B cell (primary cell): Measurements from ENCODE around the gene KCTD2. TPM values are rescaled to one million over a fixed set of nuclear protein-coding genes. Genes with fewer than 3 reads are reported as not detected.

Source experiments
- ATAC-seq: fragments of 200-7000 bp; cut with Tn5 transposase; one replicate; pipeline ENCODE4 v1.10.0; 2021; ENCODE audit warnings: low read depth, mild to moderate bottlenecking, moderate number of reproducible peaks, moderate library complexity
- CTCF ChIA-PET: fragments of 350-600 bp; sonication (Branson Sonifier 250); formaldehyde crosslinking; loops from one replicate; lab custom pipeline; 2021; ENCODE audit warnings: antibody characterized with exemption, inconsistent platforms; lab: Charles Lee
- POLR2A ChIA-PET: fragments of 350-600 bp; sonication (Branson Sonifier 250); formaldehyde crosslinking; loops from one replicate; lab custom pipeline; 2021; ENCODE audit warnings: antibody characterized with exemption; lab: Charles Lee
- DNase-seq: peaks from one replicate; pipeline ENCODE4 v3.0.0; 2013
- H2AFZ ChIP-seq: 2 replicates; pipeline ENCODE4 v1.6.1; 2012; ENCODE audit warnings: mild to moderate bottlenecking, low read depth, low read length; ENCODE audit not compliant: insufficient read depth, poor library complexity, severe bottlenecking
- H3K27ac ChIP-seq, 2 donors: 1 replicate in 1 of 2; 2 replicates in 1 of 2; pipeline ENCODE4 v1.5.1; 2012 to 2013; ENCODE audit warnings: low read length in 2 of 2, mild to moderate bottlenecking in 2 of 2, moderate library complexity in 1 of 2
- H3K27me3 ChIP-seq, 4 experiments: fragments of 200-600 bp in 1 of 4; sonication (generic) in 1 of 4; replicated peaks in 1 of 4; 1 replicate in 2 of 4; 2 replicates in 2 of 4; pipeline versions ENCODE4 v1.6.1 to v1.7.0; 2013 to 2016; ENCODE audit warnings: low read length in 3 of 4, mild to moderate bottlenecking in 2 of 4, mixed read lengths in 1 of 4, moderate library complexity in 1 of 4; ENCODE audit not compliant: insufficient read depth in 4 of 4, control insufficient read depth in 3 of 4; ENCODE audit errors: control extremely low read depth in 1 of 4
- H3K36me3 ChIP-seq, 2 experiments: replicated peaks in 1 of 2; 1 replicate in 1 of 2; 2 replicates in 1 of 2; pipeline versions ENCODE4 v1.6.1 to v1.7.1; 2013; ENCODE audit warnings: low read length in 1 of 2; ENCODE audit not compliant: insufficient read depth in 2 of 2, control insufficient read depth in 1 of 2; ENCODE audit errors: control extremely low read depth in 1 of 2, extremely low read depth in 1 of 2
- H3K4me1 ChIP-seq, 2 donors: fragments of 200-600 bp in 1 of 2; sonication (generic) in 1 of 2; 1 replicate in 1 of 2; 2 replicates in 1 of 2; pipeline versions ENCODE4 v1.5.1 to v1.6.1; 2013 to 2017; ENCODE audit warnings: low read length in 2 of 2; ENCODE audit not compliant: control insufficient read depth in 2 of 2, insufficient read depth in 2 of 2
- H3K4me2 ChIP-seq: replicated peaks from 2 replicates; pipeline ENCODE3; 2012; ENCODE audit warnings: mild to moderate bottlenecking, low read depth, low read length; ENCODE audit not compliant: poor library complexity, severe bottlenecking
- H3K4me3 ChIP-seq, 5 experiments: fragments of 200-600 bp in 1 of 5; sonication (generic) in 1 of 5; 1 replicate in 3 of 5; 2 replicates in 2 of 5; pipeline versions ENCODE4 v1.5.1 to v1.7.0; 2011 to 2016; ENCODE audit warnings: low read length in 4 of 5, mild to moderate bottlenecking in 4 of 5, low read depth in 2 of 5, control low read depth in 1 of 5, moderate library complexity in 1 of 5; ENCODE audit not compliant: insufficient read depth in 1 of 5; ENCODE audit errors: control extremely low read depth in 1 of 5, extremely low read depth in 1 of 5
- H3K79me2 ChIP-seq: fragments of 200-600 bp; sonication (generic); one replicate; pipeline ENCODE4 v1.6.0; 2016; ENCODE audit warnings: low read length; ENCODE audit not compliant: control insufficient read depth, insufficient read depth
- H3K9ac ChIP-seq: fragments of 200-600 bp; sonication (generic); 2 replicates; pipeline ENCODE4 v1.6.1; 2017; ENCODE audit warnings: mild to moderate bottlenecking, low read length, moderate library complexity
- H3K9me3 ChIP-seq, 3 donors: one replicate each; pipeline versions ENCODE4 v1.6.1 to v1.7.1; 2013; ENCODE audit warnings: low read length in 2 of 3; ENCODE audit not compliant: control insufficient read depth in 2 of 3, insufficient read depth in 1 of 3; ENCODE audit errors: control extremely low read depth in 1 of 3
- H4K20me1 ChIP-seq: 2 replicates; pipeline ENCODE4 v1.6.0; 2012; ENCODE audit warnings: mild to moderate bottlenecking, low read length; ENCODE audit not compliant: insufficient read depth, control insufficient read depth, poor library complexity, severe bottlenecking
- H3K27ac Mint-ChIP-seq: one replicate; pipeline ENCODE4 v1.8.0; 2021; ENCODE audit warnings: mixed read lengths
- H3K27me3 Mint-ChIP-seq: one replicate; pipeline ENCODE4 v1.8.0; 2021; ENCODE audit warnings: mixed read lengths
- H3K4me1 Mint-ChIP-seq: one replicate; pipeline ENCODE4 v1.8.0; 2021; ENCODE audit warnings: mixed read lengths
- H3K4me3 Mint-ChIP-seq: one replicate; pipeline ENCODE4 v1.8.0; 2021; ENCODE audit warnings: mixed read lengths
- H3K9me3 Mint-ChIP-seq: one replicate; pipeline ENCODE4 v1.8.0; 2022; ENCODE audit warnings: mixed read lengths; ENCODE audit not compliant: insufficient read depth
- CTCF ChIP-seq: fragments of 200-600 bp; IDR thresholded peaks from one replicate; pipeline ENCODE4 v1.8.0; 2022; ENCODE audit warnings: antibody characterized with exemption, mild to moderate bottlenecking
- EZH2 ChIP-seq: IDR thresholded peaks from 2 replicates; pipeline ENCODE4 v1.6.1; 2012; ENCODE audit warnings: borderline replicate concordance, low read depth, mild to moderate bottlenecking, moderate library complexity, low read length; ENCODE audit not compliant: insufficient read depth, poor library complexity, severe bottlenecking
- WGBS: methylation state at CpG from one replicate; pipeline ENCODE4 v1.1.5; 2013; ENCODE audit warnings: missing lambda C conversion rate; ENCODE audit not compliant: insufficient coverage; 5-methylcytosine and 5-hydroxymethylcytosine counted together
- intact Hi-C: fragments of 100-400 bp; cut with micrococcal nuclease; formaldehyde crosslinking; loops from one replicate; pipeline ENCODE4 v1.10.0; 2022
- polyA plus RNA-seq: library from polyadenylated mRNA; depleted of rRNA; stranded (reverse); fragments of >200 nt; gene quantifications from 2 replicates; pipeline ENCODE4 v1.2.3, GENCODE V29; 2012
- total RNA-seq, 2 donors: library from RNA; stranded (reverse); fragments of 120-200 nt in 1 of 2; gene quantifications; 1 replicate in 1 of 2; 2 replicates in 1 of 2; pipeline versions ENCODE4 v1.2.3 to v1.2.4, GENCODE V29; 2013 to 2022

KCTD2 gene
- total and polyA plus RNA-seq, 2 donors (not counting 1 experiment from before 2014, with no cell fraction given), result 15.7 to 23.2 TPM

GRCh38 chr17:74998783-74999182 is 48.2 kb upstream of the KCTD2 start:
- DNase-seq (no peak), ATAC-seq (no peak)
- POLR2A ChIA-PET, result no interaction called here
- no peaks in the 10 kb centered on the region for H3K9me3 Mint-ChIP-seq
- TF ChIP-seq CTCF (no peak), EZH2 (no peak)
- H3K4me1 Mint-ChIP-seq, result no peaks in the 10 kb centered on the region
- H3K27me3 Mint-ChIP-seq, result peaks cover 10% of the 10 kb centered on the region
- WGBS, result 76% methylated on average over 6 of the region's 6 CpGs
- Histone ChIP-seq H3K9ac (no peak overlapping the region), H4K20me1 (no peaks in the 10 kb centered on the region), H2AFZ (no peak overlapping the region), H3K36me3 (no peaks in the 10 kb centered on the region), H3K27ac (no peak overlapping the region), H3K4me2 (no peak overlapping the region), H3K79me2 (no peaks in the 10 kb centered on the region), H3K9me3 (no peaks in the 10 kb centered on the region), H3K4me3 (no peak overlapping the region), H3K27me3 (no peaks in the 10 kb centered on the region), H3K4me1 (no peaks in the 10 kb centered on the region)
- H3K27ac Mint-ChIP-seq, result no peak overlapping the region
- intact Hi-C loops, result no loop called here
- no peak overlapping the region for H3K4me3 Mint-ChIP-seq
- CTCF ChIA-PET, result interaction anchor here (1.0 to 1.3 kb wide), 2 partner anchors 10 to 13 kb away, joined by 3 to 4 read pairs; partner anchors contain the start of gene MRPL58

GRCh38 chr17:74999523-74999922 is 47.5 kb upstream of the KCTD2 start:
- Mint-ChIP-seq H3K9me3 (no peaks in the 10 kb centered on the region), H3K4me3 (no peak overlapping the region), H3K4me1 (no peaks in the 10 kb centered on the region), H3K27ac (no peak overlapping the region), H3K27me3 (peaks cover 10% of the 10 kb centered on the region)
- no peaks in the 10 kb centered on the region for H3K4me1 ChIP-seq
- no peak overlapping the region for H3K9ac ChIP-seq
- H4K20me1 ChIP-seq, result no peaks in the 10 kb centered on the region
- no peak overlapping the region for H3K4me2 ChIP-seq
- no peak for ATAC-seq
- ChIA-PET POLR2A (interaction anchor here (0.7 kb wide), 1 partner anchor 202 kb away, joined by 3 read pairs; no protein-coding TSS in a partner anchor), CTCF (no interaction called here)
- 79% methylated on average over 4 of the region's 4 CpGs for WGBS
- H3K27me3 ChIP-seq, result no peaks in the 10 kb centered on the region
- no peaks in the 10 kb centered on the region for H3K9me3 ChIP-seq
- DNase-seq, result no peak
- H3K36me3 ChIP-seq, result no peaks in the 10 kb centered on the region
- no peaks in the 10 kb centered on the region for H3K79me2 ChIP-seq
- no peak overlapping the region for H3K4me3 ChIP-seq
- TF ChIP-seq EZH2, result no peak
- H2AFZ ChIP-seq, result no peak overlapping the region
- H3K27ac ChIP-seq, result no peak overlapping the region
- intact Hi-C loops, result no loop called here
